Endothelial cell of umbilical vein (primary cell): Measurements from ENCODE around the gene PGF. TPM values are rescaled to one million over a fixed set of nuclear protein-coding genes. Genes with fewer than 3 reads are reported as not detected.

ENCODE experiments used
- BruUV-seq: library from RNA; stranded (reverse); fragments of 400-500 nt; replicated peaks from 2 replicates; lab custom pipeline; 2021; lab: Mats Ljungman, UMichigan
- CTCF ChIA-PET: fragments of 300-600, 350-600 bp; sonication (Branson Sonifier 250); formaldehyde crosslinking; loops from one replicate; lab custom pipeline; 2021; ENCODE audit warnings: antibody characterized with exemption, inconsistent platforms; lab: Charles Lee
- POLR2A ChIA-PET: fragments of 300-600, 350-600 bp; sonication (Branson Sonifier 250); formaldehyde crosslinking; loops from one replicate; lab custom pipeline; 2021; ENCODE audit warnings: antibody characterized with exemption, inconsistent platforms; lab: Charles Lee
- DNase-seq: peaks from one replicate; pipeline ENCODE4 v3.0.0-alpha.2; 2011; ENCODE audit warnings: low read depth, low spot score
- FAIRE-seq: peaks from 2 replicates; lab custom pipeline; 2011; peaks lifted over from hg19 to GRCh38; lab: Jason Lieb, UNC
- H2AFZ ChIP-seq: 2 replicates; pipeline ENCODE4 v1.6.0; 2012; ENCODE audit warnings: low read depth, low read length, control low read depth, inconsistent platforms
- H3K27ac ChIP-seq: 2 replicates; pipeline ENCODE4 v1.5.1; 2011; ENCODE audit warnings: low read depth, mild to moderate bottlenecking, control low read depth, low read length, moderate library complexity; ENCODE audit not compliant: insufficient read depth
- H3K27me3 ChIP-seq, 2 experiments: 2 replicates each; pipeline versions ENCODE4 v1.6.0 to v1.6.1; 2011; ENCODE audit warnings: low read length in 2 of 2, mixed read lengths in 1 of 2; ENCODE audit not compliant: control insufficient read depth in 2 of 2, insufficient read depth in 2 of 2
- H3K36me3 ChIP-seq, 2 experiments: 2 replicates in 1 of 2; 3 replicates in 1 of 2; pipeline ENCODE4 v1.5.1; 2011; ENCODE audit warnings: low read length in 2 of 2, mild to moderate bottlenecking in 1 of 2, moderate library complexity in 1 of 2; ENCODE audit not compliant: control insufficient read depth in 2 of 2, insufficient read depth in 2 of 2; ENCODE audit errors: extremely low read depth in 1 of 2
- H3K4me1 ChIP-seq: 3 replicates; pipeline ENCODE4 v1.5.1; 2011; ENCODE audit warnings: mild to moderate bottlenecking, low read length; ENCODE audit not compliant: control insufficient read depth, insufficient read depth; ENCODE audit errors: extremely low read depth
- H3K4me2 ChIP-seq: 2 replicates; pipeline ENCODE4 v1.6.1; 2011; ENCODE audit warnings: low read length, control low read depth, mixed read lengths; ENCODE audit not compliant: insufficient read depth
- H3K4me3 ChIP-seq, 3 experiments: fragments of 200-600 bp in 1 of 3; sonication (generic), shearing (Covaris generic) in 1 of 3; replicated peaks in 1 of 3; 2 replicates each; pipeline ENCODE4 v1.5.1; 2011 to 2016; ENCODE audit warnings: control low read depth in 3 of 3, low read length in 3 of 3, mild to moderate bottlenecking in 2 of 3, inconsistent platforms in 1 of 3, low read depth in 1 of 3, moderate library complexity in 1 of 3; ENCODE audit not compliant: insufficient read depth in 1 of 3
- H3K79me2 ChIP-seq: 2 replicates; pipeline ENCODE4 v1.6.0; 2012; ENCODE audit warnings: low read length, inconsistent platforms; ENCODE audit not compliant: control insufficient read depth, insufficient read depth
- H3K9ac ChIP-seq: replicated peaks from 2 replicates; pipeline ENCODE3; 2011; ENCODE audit warnings: low read length, control low read depth; ENCODE audit not compliant: insufficient read depth; ENCODE audit errors: extremely low read depth
- H3K9me1 ChIP-seq: replicated peaks from 3 replicates; pipeline ENCODE4 v1.6.0; 2011; ENCODE audit warnings: mild to moderate bottlenecking, low read length; ENCODE audit not compliant: control insufficient read depth, insufficient read depth; ENCODE audit errors: extremely low read depth
- H3K9me3 ChIP-seq: replicated peaks from 2 replicates; pipeline ENCODE4 v1.5.1; 2012; ENCODE audit warnings: low read length, inconsistent platforms; ENCODE audit not compliant: control insufficient read depth, insufficient read depth
- H4K20me1 ChIP-seq: replicated peaks from 2 replicates; pipeline ENCODE3; 2011; ENCODE audit warnings: mild to moderate bottlenecking, low read length; ENCODE audit not compliant: control insufficient read depth, insufficient read depth; ENCODE audit errors: extremely low read depth
- EZH2 ChIP-seq: IDR thresholded peaks from 2 replicates; pipeline ENCODE4 v1.6.1; 2012; ENCODE audit warnings: borderline replicate concordance, low read depth, mild to moderate bottlenecking, moderate library complexity, low read length, inconsistent platforms; ENCODE audit not compliant: severe bottlenecking
- FOS ChIP-seq: IDR thresholded peaks from 2 replicates; pipeline ENCODE4 v1.6.1; 2011; ENCODE audit warnings: mild to moderate bottlenecking, low read length, moderate library complexity, borderline replicate concordance; ENCODE audit not compliant: insufficient read depth
- JUN ChIP-seq: IDR thresholded peaks from 2 replicates; pipeline ENCODE4 v1.6.1; 2011; ENCODE audit warnings: borderline replicate concordance, low read depth; ENCODE audit not compliant: insufficient read length, insufficient read depth
- MYC ChIP-seq: IDR thresholded peaks from one replicate; pipeline ENCODE4 v1.6.1; 2011; ENCODE audit warnings: mild to moderate bottlenecking, low read depth, low read length
- POLR2A ChIP-seq: IDR thresholded peaks from 2 replicates; pipeline ENCODE4 v1.6.1; 2012; ENCODE audit warnings: low read depth, mild to moderate bottlenecking, control low read depth, low read length
- POLR2AphosphoS5 ChIP-seq: IDR thresholded peaks from 2 replicates; pipeline ENCODE4 v1.6.1; 2012; ENCODE audit warnings: low read depth, mild to moderate bottlenecking, control low read depth, low read length, moderate library complexity; ENCODE audit not compliant: insufficient read depth
- dilution Hi-C: fragments of 300-500 bp; cut with MboI; formaldehyde crosslinking; loops from one replicate; pipeline ENCODE4 v1.15.0; 2019; ENCODE audit warnings: low sequenced_read_pairs; ENCODE audit not compliant: extremely low pct_ligation_motif_present
- intact Hi-C: fragments of 100-400 bp; cut with micrococcal nuclease; formaldehyde crosslinking; loops from one replicate; pipeline ENCODE4 v1.10.0; 2022
- polyA plus RNA-seq, 4 experiments: library from polyadenylated mRNA; depleted of rRNA in 3 of 4; stranded (reverse) in 3 of 4; unstranded in 1 of 4; fragments of >200 nt; gene quantifications; 2 replicates each; pipeline versions ENCODE4 v1.2.1 to v1.2.3, GENCODE V29; 2011 to 2012; ENCODE audit warnings: missing spikeins in 1 of 4
- total RNA-seq: library from RNA; stranded (reverse); gene quantifications from 2 replicates; pipeline ENCODE4 v1.2.3, GENCODE V29; 2021

PGF gene
- total and polyA plus RNA-seq, 2 donors (not counting 3 experiments of a cell fraction or from before 2014, with no cell fraction given): 89.0 to 206 TPM

DNA sequence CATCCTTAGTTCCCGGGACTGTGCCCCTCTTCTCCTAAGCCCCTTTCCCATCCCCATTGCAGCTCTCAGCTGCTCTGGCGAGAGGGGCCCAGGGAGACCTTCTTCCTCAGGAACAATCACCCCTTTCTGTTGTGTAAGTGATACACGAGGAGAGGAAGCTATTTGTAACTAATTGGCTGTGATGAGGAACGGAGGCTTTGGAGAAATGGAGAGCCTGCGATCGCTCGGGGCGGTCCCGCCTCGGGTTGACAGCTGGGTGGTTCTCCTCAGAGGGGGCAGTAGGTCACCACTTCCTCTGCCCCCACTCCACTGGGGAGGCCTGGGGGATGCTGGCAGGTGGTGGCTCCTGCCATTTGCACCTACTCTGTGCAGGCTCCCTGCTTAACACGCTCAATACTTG lies 6.6 kb upstream of the PGF start:
- Histone ChIP-seq H3K4me1 (peaks cover 29% of the 10 kb centered on the region), H3K9me1 (no peaks in the 10 kb centered on the region), H3K36me3 (no peaks in the 10 kb centered on the region), H3K9ac (no peak overlapping the region), H3K9me3 (no peaks in the 10 kb centered on the region), H3K4me3 (no peak overlapping the region), H2AFZ (no peak overlapping the region), H3K27ac (no peak overlapping the region), H3K27me3 (no peaks in the 10 kb centered on the region), H3K79me2 (no peaks in the 10 kb centered on the region), H4K20me1 (no peaks in the 10 kb centered on the region), H3K4me2 (no peak overlapping the region)
- no peak for TF ChIP-seq POLR2A
- TF ChIP-seq MYC: no peak
- TF ChIP-seq EZH2: no peak
- no peak for TF ChIP-seq FOS
- BruUV-seq: no TSS peak
- dilution Hi-C loops (no loop called here), intact Hi-C loops (no loop called here)
- ChIA-PET CTCF (interaction anchor here (0.8 to 1.4 kb wide), 3 partner anchors 19 to 99 kb away, joined by 3 read pairs; no protein-coding TSS in a partner anchor), POLR2A (no interaction called here)
- DNase-seq (no peak), FAIRE-seq (no peak)

DNA sequence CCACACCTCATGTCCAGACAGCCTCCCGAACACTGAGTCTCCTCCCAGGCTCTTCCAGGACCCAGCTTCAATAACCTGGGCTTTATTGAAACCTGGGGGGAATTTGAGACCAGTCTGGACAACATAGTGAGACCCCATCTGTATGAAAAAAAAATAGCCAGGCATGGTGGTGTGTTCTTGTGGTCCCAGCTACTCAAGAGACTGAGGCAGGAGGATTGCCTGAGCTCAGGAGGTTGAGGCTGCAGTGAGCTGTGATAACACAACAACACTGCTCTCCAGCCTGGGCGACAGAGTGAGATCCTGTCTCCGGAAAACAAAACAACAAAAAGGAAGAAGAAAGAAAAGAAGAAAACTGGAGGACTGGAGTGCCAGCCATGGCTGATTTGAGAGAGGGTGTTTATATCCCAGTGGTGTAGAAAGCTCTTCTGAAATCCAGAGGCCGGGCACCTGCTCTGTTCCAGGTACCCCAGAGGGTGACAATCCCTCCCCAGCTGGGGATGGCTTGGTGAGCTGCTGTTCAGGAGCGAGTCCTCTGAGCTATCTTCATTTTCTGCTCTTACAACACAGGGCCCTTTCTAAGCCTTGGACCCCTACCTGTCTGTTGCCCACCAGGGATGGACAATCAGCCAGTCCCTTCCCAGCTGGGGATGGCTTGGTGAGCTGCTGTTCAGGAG lies 6.0 kb upstream of the PGF start:
- no peak for FAIRE-seq
- no peak overlapping the region for H3K4me2 ChIP-seq
- CTCF ChIA-PET: interaction anchor here (0.8 to 1.4 kb wide), 4 partner anchors 14 to 100 kb away, joined by 3 to 4 read pairs (median 3); no protein-coding TSS in a partner anchor

More for the DNA sequence above, 6.0 kb upstream of the PGF start:
- Histone ChIP-seq H2AFZ (no peak overlapping the region), H3K4me1 (peaks cover 29% of the 10 kb centered on the region), H3K9me1 (no peaks in the 10 kb centered on the region), H3K79me2 (no peaks in the 10 kb centered on the region), H3K4me3 (no peak overlapping the region), H3K36me3 (no peaks in the 10 kb centered on the region), H3K27ac (no peak overlapping the region), H3K9ac (no peak overlapping the region), H3K27me3 (no peaks in the 10 kb centered on the region), H3K9me3 (no peaks in the 10 kb centered on the region), H4K20me1 (no peaks in the 10 kb centered on the region)
- intact Hi-C loops (no loop called here), dilution Hi-C loops (no loop called here)
- BruUV-seq: no TSS peak
- no peak for TF ChIP-seq JUN
- TF ChIP-seq POLR2AphosphoS5: no peak
- no peak for TF ChIP-seq FOS
- DNase-seq: no peak
- POLR2A ChIA-PET: no interaction called here
